Subcutaneous abdominal adipose tissue (tissue), 5 donors: ENCODE results near the gene CYP46A1.

Source experiments
- H3K27ac ChIP-seq: one replicate; pipeline ENCODE4 v1.7.0; 2013; ENCODE audit warnings: low read depth, mild to moderate bottlenecking, inconsistent platforms, low read length, moderate library complexity
- H3K27me3 ChIP-seq, 5 donors: one replicate each; pipeline ENCODE4 v1.7.0; 2013; ENCODE audit warnings: low read length in 5 of 5, inconsistent platforms in 1 of 5; ENCODE audit not compliant: control insufficient read depth in 5 of 5, insufficient read depth in 4 of 5
- H3K36me3 ChIP-seq, 5 donors: one replicate each; pipeline ENCODE4 v1.7.0; 2013; ENCODE audit warnings: low read length in 5 of 5; ENCODE audit not compliant: control insufficient read depth in 5 of 5, insufficient read depth in 5 of 5
- H3K4me1 ChIP-seq, 5 donors: one replicate each; pipeline ENCODE4 v1.7.0; 2013; ENCODE audit warnings: low read length in 5 of 5, mild to moderate bottlenecking in 3 of 5, moderate library complexity in 1 of 5; ENCODE audit not compliant: control insufficient read depth in 5 of 5, insufficient read depth in 5 of 5
- H3K4me3 ChIP-seq, 5 donors: one replicate each; pipeline ENCODE4 v1.7.0; 2013; ENCODE audit warnings: low read length in 5 of 5, low read depth in 1 of 5
- H3K9ac ChIP-seq, 5 donors: one replicate each; pipeline ENCODE4 v1.7.0; 2013; ENCODE audit warnings: low read length in 5 of 5, mild to moderate bottlenecking in 4 of 5, moderate library complexity in 3 of 5
- H3K9me3 ChIP-seq, 5 donors: one replicate each; pipeline ENCODE4 v1.7.0; 2013; ENCODE audit warnings: low read length in 5 of 5; ENCODE audit not compliant: control insufficient read depth in 5 of 5
- donor health status: healthy.
- donor health status: healthy.
- donor health status: healthy.
- donor health status: healthy.
- donor health status: healthy.

Gene CYP46A1

DNA sequence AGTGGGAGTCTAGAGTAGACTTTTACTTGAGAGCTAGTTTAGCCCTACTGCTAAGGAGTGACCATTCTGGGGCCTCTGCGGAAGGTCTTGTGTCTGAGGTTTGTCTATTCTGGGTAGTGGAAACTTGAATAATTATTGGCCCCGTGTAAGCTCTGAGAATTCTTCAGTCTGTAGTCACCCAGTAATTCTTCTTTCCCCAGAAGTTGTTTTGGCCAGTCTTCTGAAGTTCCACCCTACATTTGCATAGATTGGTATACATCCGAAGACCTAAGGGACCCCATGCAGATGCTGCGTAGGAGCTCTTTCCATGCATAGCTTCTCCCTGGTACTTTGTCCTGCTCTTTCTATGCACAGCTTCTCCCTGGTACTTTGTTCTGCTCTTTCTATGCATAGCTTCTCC is 12.8 kb downstream of the CYP46A1 start:
- no peaks in the 10 kb centered on the region for H3K27me3 ChIP-seq
- no peak overlapping the region for H3K27ac ChIP-seq
- H3K9ac ChIP-seq, result no peak overlapping the region
- H3K36me3 ChIP-seq, result peaks cover 0 to 2% (median 0%) of the 10 kb centered on the region in 5 donors
- H3K4me3 ChIP-seq, result no peak overlapping the region
- H3K9me3 ChIP-seq, result no peaks in the 10 kb centered on the region
- peaks cover 0 to 17% (median 15%) of the 10 kb centered on the region in 5 donors for H3K4me1 ChIP-seq

DNA sequence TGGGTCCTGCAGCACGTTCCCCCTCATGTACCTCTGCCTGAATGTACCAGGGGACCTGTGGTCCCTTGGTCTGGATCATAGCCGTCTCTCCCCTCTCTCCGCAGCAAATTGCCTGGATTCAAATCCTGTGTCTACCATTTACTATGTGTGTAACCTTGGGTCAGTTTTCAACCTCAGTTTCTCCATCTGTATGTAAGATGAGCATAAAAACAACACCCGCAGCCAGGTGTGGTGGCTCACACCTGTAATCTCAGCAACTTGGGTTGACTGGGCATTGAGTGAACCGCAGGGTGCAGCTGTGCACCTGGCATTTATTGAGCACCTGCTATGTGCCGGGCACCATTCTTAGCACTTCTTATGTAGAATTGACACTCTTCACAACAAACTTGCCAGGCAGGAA is 14.1 kb downstream of the CYP46A1 start:
- H3K4me1 ChIP-seq, result peaks cover 0 to 17% (median 15%) of the 10 kb centered on the region in 5 donors
- H3K27ac ChIP-seq, result no peak overlapping the region
- no peak overlapping the region for H3K4me3 ChIP-seq
- H3K9me3 ChIP-seq, result peaks cover 0 to 8% (median 4%) of the 10 kb centered on the region in 5 donors
- no peaks in the 10 kb centered on the region for H3K27me3 ChIP-seq
- H3K9ac ChIP-seq, result no peak overlapping the region
- H3K36me3 ChIP-seq, result peaks cover 0 to 2% (median 0%) of the 10 kb centered on the region in 5 donors

DNA sequence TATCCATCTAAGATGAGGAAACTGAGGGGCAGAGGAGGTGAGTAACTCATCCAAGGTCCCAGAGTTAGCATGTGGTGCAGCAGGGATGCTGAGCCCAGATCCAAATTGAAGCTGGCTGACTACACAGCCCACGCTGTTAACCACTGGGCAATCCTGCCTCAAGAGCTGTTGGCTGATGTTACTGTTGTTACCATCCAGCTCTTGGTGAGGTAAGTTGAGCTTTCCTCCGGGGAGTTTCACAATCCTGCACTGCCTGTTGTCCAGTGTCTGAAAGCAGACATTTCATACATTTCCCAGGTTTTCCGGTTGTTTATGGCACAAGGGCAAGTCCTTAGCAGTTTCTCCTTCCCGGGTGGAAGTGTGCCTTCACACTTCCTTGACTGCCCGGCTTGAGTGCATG is 14.5 kb downstream of the CYP46A1 start:
- Histone ChIP-seq H3K9me3 (peaks cover 0 to 12% (median 8%) of the 10 kb centered on the region in 5 donors), H3K27ac (no peak overlapping the region), H3K9ac (no peak overlapping the region), H3K27me3 (no peaks in the 10 kb centered on the region), H3K4me1 (peaks cover 0 to 17% (median 15%) of the 10 kb centered on the region in 5 donors), H3K36me3 (peaks cover 0 to 2% (median 0%) of the 10 kb centered on the region in 5 donors), H3K4me3 (no peak overlapping the region)

DNA sequence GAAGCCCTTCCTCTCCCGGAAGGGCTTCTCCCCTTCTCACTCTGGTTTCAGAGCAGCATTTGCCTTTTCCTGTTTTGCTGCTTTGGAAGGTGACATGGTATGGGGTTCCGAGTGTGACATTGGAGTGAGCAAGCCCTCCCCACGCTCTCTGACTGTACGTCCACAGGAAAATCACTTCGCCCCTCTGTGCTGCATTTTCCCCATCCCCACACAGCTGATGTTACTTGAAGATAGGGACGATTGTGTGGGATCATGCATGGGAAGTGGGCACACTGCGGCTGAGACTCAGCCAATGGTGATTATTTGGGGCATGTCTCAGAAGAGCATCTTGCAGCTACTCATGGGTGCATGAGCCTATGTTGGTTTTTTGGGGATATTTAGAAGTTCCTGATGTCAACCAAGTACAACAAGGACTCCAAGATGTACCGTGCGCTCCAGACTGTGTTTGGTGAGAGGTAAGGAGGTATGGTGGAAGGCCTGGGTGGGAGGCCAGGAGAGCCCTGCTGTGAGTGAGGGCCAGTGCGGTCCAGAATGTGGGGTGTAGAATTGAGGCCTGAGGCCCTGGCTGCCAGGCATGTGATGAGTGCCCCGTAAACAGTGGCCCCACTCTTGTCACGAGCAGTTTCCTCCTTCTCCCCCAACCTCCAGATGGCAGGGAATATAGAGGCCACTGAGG is 15.1 kb downstream of the CYP46A1 start:
- H3K4me3 ChIP-seq, result no peak overlapping the region

DNA sequence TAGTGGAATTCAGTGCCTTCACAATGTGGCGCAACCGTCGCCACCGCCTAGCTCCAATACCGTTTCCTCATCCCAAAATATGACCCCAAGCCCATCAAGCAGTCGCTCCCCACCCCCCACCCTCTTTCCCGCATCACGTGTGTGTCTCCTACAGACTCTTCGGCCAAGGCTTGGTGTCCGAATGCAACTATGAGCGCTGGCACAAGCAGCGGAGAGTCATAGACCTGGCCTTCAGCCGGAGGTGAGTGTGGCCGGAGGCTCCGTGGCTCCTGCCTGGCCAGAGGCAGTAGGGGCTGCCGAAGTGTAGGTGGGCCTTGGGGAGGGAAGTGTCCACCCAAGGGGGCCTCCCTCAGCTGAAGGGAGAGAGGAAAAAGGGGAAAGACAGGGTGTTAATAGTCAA is 15.8 kb downstream of the CYP46A1 start:
- no peaks in the 10 kb centered on the region for H3K27me3 ChIP-seq
- no peak overlapping the region for H3K27ac ChIP-seq
- no peak overlapping the region for H3K9ac ChIP-seq
- H3K9me3 ChIP-seq, result peaks cover 0 to 12% (median 11%) of the 10 kb centered on the region in 5 donors
- H3K36me3 ChIP-seq, result peaks cover 0 to 2% (median 0%) of the 10 kb centered on the region in 5 donors
- H3K4me3 ChIP-seq, result no peak overlapping the region
- H3K4me1 ChIP-seq, result peaks cover 0 to 17% (median 15%) of the 10 kb centered on the region in 5 donors

More for the DNA sequence above, 15.1 kb downstream of the CYP46A1 start:
- peaks cover 0 to 17% (median 15%) of the 10 kb centered on the region in 5 donors for H3K4me1 ChIP-seq
- no peak overlapping the region for H3K27ac ChIP-seq
- H3K36me3 ChIP-seq, result peaks cover 0 to 2% (median 0%) of the 10 kb centered on the region in 5 donors
- no peak overlapping the region for H3K9ac ChIP-seq
- H3K9me3 ChIP-seq, result peaks cover 0 to 12% (median 11%) of the 10 kb centered on the region in 5 donors
- H3K27me3 ChIP-seq, result no peaks in the 10 kb centered on the region

DNA sequence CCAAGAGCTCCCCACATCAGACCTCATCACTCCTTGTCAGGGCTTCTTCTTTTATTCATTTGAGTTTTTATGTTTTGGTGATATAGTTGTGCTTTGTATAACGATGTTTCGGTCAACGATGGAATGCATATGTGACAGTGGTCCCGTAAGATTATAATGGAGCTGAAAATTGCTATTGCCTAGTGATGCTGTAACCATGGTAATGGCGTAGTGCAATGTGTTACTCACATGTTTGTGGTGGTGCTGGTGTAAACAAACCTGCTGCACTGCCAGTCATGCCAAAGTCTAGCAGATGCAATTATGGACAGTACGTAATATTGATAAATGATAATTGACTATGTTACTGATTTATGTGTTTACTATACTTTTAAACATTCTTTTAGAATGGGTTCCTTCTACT is 16.3 kb downstream of the CYP46A1 start:
- peaks cover 0 to 12% (median 11%) of the 10 kb centered on the region in 5 donors for H3K9me3 ChIP-seq

DNA sequence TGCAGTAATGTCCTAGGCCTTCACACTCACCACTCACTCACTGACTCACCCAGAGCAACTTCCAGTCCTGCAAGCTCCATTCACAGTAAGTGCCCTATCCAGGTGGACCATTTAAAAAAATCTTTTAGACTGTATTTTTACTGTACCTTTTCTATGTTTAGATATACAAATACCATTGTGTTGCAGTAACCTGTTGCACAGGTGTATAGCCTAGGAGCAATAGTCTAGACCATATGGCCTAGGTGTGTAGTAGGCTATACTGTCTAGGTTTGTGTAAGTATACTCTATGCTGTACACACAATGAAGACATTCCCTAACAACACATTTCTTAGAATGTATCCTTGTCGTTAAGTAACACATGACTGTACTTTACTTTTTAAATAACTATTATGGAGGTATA is 17.2 kb downstream of the CYP46A1 start:
- peaks cover 0 to 12% (median 12%) of the 10 kb centered on the region in 5 donors for H3K9me3 ChIP-seq
- no peaks in the 10 kb centered on the region for H3K27me3 ChIP-seq
- peaks cover 0 to 17% (median 15%) of the 10 kb centered on the region in 5 donors for H3K4me1 ChIP-seq
- no peak overlapping the region for H3K9ac ChIP-seq
- H3K36me3 ChIP-seq, result peaks cover 0 to 2% (median 0%) of the 10 kb centered on the region in 5 donors
- H3K27ac ChIP-seq, result no peak overlapping the region
- no peak overlapping the region for H3K4me3 ChIP-seq

More for the DNA sequence above, 16.3 kb downstream of the CYP46A1 start:
- Histone ChIP-seq H3K9ac (no peak overlapping the region), H3K36me3 (peaks cover 0 to 2% (median 0%) of the 10 kb centered on the region in 5 donors), H3K27me3 (no peaks in the 10 kb centered on the region), H3K4me3 (no peak overlapping the region), H3K4me1 (peaks cover 0 to 17% (median 15%) of the 10 kb centered on the region in 5 donors), H3K27ac (no peak overlapping the region)

DNA sequence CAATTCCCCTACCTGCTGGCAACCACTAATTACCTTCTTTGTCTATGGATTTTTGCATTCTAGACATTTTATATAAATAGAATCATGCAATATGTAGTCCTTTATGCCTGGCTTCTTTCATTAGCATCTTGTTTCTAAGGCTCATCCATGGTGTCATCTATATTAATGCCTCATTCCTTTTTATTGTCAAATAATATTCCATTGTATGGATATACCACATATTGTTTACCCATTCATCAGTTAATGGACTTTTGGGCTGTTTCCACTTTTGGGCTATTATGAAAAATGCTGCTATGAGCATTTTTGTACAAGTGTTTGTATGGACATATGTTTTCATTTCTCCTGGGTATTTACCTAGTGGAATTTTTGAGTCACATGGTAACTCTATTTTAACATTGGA is 18.0 kb downstream of the CYP46A1 start:
- H3K4me3 ChIP-seq, result no peak overlapping the region
- no peaks in the 10 kb centered on the region for H3K27me3 ChIP-seq
- H3K4me1 ChIP-seq, result peaks cover 0 to 16% (median 15%) of the 10 kb centered on the region in 5 donors
- H3K9me3 ChIP-seq, result peaks cover 0 to 12% (median 12%) of the 10 kb centered on the region in 5 donors
- peaks cover 0 to 2% (median 0%) of the 10 kb centered on the region in 5 donors for H3K36me3 ChIP-seq
- H3K27ac ChIP-seq, result no peak overlapping the region
- H3K9ac ChIP-seq, result no peak overlapping the region

DNA sequence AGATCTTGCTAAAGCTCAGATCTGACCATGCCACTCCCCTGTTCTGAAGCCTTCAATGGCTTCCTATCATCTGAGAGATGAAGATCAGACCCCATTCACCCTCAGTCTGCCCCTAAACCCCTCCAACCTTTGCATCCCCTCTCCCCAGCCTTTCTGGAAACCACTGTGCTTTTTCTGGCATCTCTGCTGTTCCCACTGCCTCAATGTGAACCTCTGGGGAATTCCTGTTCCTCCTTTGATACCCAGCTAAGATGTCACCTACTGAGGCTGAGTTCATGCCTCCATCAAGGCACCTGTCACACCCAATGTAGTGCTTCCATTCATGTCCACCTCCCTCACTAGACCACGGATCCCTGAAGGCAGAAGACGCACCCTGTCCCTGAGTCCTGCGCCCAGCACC is 19.3 kb downstream of the CYP46A1 start:
- no peak overlapping the region for H3K4me3 ChIP-seq
- no peak overlapping the region for H3K27ac ChIP-seq
- H3K4me1 ChIP-seq, result peaks cover 0 to 10% (median 9%) of the 10 kb centered on the region in 5 donors
- peaks cover 0 to 12% (median 12%) of the 10 kb centered on the region in 5 donors for H3K9me3 ChIP-seq
- no peaks in the 10 kb centered on the region for H3K27me3 ChIP-seq
- no peak overlapping the region for H3K9ac ChIP-seq
- peaks cover 0 to 2% (median 0%) of the 10 kb centered on the region in 5 donors for H3K36me3 ChIP-seq

DNA sequence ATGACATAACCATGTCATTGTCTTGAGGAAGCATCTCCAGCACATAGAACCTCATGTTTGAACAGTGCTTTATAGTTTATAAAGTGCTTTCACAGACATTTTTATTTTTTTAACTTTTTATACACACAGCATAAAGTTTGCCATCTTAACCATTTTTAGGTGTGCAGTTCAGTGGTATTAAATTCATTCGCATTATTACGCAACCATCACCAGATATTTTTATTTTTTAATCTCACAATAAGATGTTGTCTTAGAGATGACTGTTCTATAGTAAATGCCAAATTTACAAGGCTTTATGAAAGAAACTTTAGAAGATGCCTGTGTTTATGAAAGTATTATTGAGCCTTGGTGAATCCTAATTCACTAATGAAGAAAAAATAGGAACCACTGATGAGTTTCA is 19.9 kb downstream of the CYP46A1 start:
- Histone ChIP-seq H3K36me3 (peaks cover 0 to 2% (median 0%) of the 10 kb centered on the region in 5 donors), H3K9me3 (peaks cover 0 to 12% (median 12%) of the 10 kb centered on the region in 5 donors), H3K9ac (no peak overlapping the region), H3K4me1 (peaks cover 0 to 4% (median 2%) of the 10 kb centered on the region in 5 donors), H3K27ac (no peak overlapping the region), H3K4me3 (no peak overlapping the region), H3K27me3 (no peaks in the 10 kb centered on the region)
